HG02973 (cell line): Measurements from ENCODE around the gene PDE6B.
"Not testable (repeated sequence)": the region's sequence is repeated elsewhere in the genome, so short reads cannot be mapped to it uniquely, and the experiment has no call there.

Experiments
- ATAC-seq: cut with Tn5 transposase; IDR thresholded peaks from one replicate; pipeline ENCODE4 v1.9.1; 2021; ENCODE audit warnings: moderate library complexity; ENCODE audit not compliant: unreplicated experiment

PDE6B gene

DNA sequence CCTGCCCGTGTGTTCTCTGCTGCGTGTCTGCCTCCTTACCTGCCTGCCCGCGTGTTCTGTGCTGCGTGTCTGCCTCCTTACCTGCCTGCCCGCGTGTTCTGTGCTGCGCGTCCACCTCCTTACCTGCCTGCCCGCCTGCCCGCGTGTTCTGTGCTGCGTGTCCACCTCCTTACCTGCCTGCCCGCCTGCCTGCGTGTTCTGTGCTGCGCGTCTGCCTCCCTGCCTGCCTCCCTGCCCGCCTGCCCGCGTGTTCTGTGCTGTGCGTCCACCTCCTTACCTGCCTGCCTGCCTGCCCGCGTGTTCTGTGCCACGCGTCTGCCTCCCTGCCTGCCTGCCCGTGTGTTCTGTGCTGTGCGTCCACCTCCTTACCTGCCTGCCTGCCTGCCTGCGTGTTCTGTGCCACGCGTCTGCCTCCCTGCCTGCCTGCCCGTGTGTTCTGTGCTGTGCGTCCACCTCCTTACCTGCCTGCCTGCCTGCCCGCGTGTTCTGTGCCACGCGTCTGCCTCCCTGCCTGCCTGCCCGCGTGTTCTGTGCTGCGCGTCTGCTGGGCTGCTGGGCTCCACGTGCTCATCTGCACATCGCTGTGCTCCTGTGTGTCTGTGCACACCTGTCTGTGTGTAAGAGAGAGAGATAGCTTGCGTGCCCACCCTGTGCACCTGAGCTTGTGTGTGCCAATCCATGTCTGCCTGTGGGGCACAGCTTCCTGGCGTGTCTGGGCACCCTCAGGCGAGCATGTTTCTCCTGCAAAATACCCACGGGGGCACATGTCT is 9.9 kb downstream of the PDE6B start:
- ATAC-seq: not testable (repeated sequence)

DNA sequence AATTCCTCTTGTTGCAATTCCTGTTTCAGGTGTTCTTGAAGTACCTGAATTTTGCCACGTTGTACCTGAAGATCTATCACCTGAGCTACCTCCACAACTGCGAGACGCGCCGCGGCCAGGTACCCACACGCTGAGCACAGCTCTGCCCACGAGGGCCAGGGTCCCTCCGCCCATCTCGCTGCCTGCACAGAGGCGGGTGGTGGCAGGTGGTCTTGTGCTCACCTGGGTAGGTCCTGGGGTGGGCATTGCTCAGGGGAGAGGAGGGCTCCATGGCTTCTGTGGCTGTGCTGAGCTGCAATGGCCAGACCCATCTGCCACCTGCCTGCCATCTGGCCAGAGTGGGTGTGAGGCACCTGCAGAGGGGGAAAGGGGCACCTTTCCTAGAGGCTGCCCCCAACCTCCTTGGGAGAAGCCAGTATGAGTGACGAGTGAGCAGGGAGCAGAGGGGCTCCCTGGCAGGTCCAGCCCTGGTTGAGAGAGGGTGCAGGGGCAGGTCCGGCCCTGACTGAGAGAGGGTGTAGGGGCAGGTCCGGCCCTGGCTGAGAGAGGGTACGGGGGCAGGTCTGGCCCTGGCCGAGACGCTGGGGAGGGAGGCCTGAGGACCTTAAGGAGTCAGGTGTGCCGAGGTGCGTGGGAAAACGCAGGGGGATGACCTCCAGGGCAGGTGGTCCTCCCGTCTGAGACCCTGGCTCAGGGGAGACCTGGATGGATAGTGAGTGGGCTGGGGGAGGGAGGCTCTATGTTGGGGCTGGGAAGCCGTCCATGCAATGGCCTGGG is 10.7 kb downstream of the PDE6B start:
- ATAC-seq: no peak

DNA sequence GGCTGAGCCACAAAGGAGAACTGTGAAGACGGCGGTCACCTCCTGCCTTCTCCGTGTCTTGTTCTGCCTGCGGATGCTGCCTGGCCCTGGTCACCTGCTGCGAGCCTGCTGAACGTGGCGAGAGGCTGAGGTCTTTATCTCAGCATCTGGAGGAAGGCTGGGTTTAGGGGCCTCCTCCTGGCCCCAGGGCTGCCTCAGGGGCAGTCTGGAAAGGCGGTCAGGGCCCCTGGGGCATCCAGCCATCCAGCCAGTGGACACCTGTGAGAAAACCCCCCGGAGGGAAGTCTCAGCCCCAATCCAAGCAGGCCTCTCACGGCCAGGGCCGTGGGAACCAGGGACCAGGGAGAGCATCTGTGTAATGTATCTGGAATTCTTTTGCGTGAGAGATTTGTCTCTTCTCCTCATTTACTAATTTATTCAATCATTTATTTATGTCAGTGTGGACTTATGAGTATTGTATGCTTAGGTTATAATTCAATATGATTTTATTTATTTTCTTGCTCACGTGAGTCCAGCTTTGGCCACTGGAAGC is 11.3 kb downstream of the PDE6B start:
- no peak for ATAC-seq

DNA sequence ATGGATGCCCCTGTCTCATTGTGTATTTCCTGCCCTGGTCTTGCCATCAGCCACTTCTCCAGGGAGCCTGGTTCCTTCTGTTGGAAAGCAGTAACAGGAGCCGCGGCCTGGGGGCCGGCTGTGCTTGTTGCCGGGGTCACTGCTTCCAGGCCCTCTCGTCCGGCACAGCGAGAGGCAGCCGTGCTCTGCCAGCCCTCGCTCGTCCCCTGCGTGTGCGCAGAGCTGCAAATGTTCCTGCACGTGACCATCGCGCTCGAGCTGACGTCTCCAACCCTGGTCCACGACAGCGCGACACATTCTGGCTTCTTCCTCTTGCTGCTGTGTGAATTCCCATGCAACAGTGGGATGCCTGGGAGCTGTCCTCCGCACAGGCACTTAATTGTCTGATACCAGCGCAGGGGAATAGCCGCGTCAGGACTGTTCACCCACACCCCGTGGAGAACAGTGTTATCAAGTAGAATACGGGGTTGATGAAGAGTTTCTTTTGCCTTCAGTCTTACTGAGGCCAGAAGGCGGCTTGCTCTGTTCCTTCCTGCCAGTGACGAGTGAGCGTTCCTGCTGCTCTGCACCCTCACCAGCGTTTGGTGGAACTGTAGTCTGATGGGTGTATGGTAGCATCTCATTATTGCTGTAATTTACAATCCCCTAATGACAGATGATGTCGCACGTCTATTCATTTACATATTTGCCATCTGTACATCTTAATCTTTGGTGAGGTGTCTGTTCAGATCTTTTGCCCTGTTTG is 12.3 kb downstream of the PDE6B start:
- ATAC-seq: no peak

DNA sequence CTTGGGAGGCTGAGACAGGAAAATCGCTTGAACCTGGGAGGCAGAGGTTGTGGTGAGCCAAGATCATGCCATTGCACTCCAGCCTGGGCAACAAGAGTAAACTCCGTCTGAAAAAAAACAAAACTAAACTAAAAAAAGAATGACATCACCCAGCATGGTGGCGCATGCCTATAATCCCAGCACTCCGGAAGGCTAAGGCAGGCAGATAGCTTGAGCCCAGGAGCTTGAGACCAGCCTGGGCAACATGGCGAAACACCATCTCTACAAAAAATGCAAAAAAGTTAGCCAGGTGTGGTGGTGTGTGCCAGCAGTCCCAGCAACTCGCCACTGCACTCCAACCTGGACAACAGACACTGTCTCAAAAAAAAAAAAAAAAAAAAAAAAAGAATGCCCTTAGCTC is 17.0 kb downstream of the PDE6B start:
- ATAC-seq: not testable (repeated sequence)

DNA sequence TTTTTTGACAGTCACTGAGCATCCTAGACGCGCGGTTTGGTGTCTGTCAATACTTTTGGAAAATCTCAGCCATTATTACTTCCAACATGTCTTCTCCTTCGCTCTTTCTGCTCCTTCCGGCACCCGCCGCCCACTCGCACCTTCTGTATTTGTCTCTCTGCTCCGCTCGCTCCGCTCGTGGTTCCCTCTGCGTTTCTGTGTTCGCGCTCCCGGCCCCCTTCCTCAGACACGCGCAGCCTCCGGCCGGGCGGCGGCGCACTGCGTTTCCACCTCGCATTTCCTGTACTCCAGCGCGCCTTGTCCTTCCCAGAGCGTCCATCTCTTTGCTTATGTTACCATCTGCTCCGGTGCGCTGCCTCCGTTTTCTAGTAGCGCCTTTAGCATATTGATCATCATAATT is 21.1 kb downstream of the PDE6B start:
- no peak for ATAC-seq

DNA sequence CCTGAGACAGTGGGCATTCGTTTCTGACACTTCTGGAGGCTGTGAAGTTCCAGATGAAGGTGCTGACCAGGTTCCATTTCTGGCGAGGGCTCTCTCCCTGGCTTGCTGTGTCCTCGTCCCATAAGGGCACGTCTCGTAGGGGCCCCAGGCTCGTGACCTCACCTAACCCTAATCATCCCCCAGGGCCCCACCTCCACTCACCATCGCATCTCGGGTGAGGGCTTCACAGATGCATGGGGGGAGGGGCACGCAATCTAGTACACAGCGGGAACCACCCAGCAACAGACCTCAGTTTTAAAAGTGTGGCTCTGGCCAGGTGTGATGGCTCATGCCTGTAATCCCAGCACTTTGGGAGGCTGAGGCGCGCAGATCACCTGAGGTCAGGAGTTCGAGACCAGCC is 22.1 kb downstream of the PDE6B start:
- ATAC-seq: no peak

DNA sequence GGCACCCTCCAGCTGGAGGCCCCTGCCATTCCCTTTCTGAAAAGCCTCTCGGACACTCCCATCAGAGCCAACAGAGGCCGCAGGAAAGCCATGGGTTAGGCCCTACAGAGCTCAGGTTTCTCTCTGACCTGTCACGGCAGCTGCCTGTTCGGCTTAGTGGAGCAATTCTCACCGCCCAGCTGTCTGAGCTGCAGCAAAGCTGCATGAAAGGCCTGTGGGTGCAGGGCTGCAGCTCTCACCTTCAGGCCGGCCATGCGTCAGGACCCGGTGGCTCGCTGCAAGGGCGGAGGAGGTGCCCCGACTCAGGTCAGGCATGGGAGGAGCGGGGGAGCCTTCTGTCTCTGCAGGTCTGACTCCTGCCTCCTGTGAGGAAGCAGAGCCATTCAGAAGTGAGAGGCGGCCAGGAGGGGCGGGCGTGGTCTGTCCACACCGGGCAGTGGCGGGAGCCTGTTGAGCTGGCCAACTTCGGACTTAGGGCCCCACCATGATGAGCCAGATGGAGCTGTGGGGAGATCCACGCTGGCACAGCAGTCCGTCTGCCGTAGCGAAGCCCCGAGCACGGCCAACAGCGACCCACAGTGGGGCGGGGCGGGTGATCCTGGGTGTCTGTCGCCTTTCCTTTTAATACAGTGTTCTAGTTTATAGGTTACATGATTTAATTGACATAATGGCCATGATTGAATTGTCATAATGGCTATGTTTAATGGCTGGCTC is 23.4 kb downstream of the PDE6B start:
- no peak for ATAC-seq

DNA sequence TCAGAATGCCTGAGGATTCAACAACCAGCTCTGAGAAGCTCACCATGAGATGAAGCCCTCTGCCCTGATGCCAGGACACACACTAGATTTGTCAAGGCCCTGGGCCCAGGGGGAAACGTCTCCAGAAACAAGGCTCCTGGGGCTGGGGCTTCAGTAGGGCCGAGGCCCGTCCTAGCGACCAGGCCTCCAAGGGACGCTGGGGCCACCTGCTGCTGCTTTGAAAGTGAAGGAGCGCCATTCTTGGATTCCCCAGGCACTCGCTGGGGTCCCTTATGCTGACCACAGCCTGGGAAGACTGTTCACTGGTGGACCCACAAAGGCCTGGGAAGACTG is 23.9 kb downstream of the PDE6B start:
- no peak for ATAC-seq

DNA sequence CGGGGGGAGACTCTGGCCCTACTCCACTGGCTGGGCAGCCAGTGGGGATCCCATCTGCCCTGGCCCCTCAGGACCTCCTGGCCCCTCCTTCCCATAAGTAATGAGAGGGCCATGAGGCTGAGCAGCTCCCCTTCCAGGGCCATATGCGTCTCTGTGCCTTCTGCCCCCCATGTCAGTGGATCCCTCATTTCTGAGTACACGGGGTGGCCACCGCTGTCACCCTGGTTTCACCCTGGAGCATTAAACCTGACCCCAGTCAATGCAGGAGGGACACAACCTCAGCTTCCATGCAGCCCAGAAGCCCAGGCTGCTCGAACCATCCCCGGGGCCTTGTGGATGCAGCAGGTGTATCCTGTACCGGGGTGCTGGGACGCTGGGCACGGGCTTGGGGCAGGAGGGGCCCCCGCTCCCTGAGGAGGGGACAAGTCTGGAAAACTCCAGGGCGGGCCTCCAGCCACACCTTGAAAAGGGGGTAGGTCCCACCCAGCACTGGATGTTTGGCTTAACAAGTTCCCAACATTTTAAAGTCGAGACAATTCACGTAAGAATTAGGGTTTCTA is 24.5 kb downstream of the PDE6B start:
- no peak for ATAC-seq

DNA sequence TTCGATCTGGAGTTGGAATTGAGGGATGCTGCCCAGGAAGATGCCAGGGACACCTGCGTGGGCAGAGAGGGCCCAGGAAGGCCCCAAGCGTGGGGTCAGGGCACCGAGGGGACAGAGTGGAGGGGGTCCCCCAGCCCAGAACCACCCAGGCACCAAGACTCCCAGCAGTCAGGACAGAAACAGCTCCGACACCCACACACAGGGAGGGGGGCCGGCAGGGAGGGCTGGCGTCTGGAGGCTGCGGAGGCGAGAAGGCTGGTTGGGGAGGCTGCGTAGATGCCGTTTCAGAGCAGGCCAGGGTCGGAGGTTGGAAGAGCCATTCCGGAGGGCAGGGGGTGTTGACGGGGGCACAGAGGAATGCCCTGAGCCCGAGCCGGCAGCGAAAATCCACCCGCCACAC is 25.1 kb downstream of the PDE6B start:
- ATAC-seq: no peak

DNA sequence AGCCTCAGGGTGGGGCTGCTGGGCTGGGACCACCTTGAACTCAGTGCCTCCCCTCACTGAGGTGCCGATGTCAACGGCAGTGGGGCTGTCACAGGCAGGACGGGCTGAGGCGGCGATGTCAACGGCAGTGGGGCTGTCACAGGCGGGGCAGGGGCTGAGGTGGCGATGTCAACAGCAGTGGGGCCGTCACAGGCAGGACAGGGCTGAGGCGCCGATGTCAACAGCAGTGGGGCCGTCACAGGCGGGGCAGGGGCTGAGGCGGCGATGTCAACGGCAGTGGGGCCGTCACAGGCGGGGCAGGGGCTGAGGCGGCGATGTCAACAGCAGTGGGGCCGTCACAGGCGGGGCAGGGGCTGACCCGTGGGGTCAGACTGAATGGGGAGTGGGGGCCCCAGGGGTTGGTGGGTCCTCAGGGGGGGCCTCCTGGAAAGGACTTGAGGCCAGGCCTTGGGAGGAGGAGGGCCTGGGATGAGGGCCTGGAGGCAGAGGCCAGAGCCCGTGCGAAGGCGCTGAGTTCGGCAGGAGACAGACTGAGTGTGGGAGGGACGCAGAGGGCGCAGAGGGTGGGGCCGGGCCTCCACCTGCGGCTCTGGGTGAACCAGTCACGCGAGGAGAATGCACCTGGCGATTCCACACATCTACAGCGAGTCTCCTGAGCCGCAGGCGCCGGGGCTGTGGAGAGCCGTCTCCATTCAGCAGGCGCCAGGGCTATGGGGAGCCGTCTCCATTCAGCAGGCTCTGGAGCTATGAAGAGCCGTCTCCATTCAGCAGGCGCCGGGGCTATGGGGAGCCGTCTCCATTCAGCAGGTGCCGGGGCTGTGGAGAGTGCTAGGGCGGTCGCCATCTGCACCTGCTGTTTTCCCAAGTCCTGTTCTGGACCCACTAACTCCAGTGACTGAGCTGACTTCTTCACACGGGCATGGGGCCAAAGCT is 25.8 kb downstream of the PDE6B start:
- ATAC-seq: no peak

DNA sequence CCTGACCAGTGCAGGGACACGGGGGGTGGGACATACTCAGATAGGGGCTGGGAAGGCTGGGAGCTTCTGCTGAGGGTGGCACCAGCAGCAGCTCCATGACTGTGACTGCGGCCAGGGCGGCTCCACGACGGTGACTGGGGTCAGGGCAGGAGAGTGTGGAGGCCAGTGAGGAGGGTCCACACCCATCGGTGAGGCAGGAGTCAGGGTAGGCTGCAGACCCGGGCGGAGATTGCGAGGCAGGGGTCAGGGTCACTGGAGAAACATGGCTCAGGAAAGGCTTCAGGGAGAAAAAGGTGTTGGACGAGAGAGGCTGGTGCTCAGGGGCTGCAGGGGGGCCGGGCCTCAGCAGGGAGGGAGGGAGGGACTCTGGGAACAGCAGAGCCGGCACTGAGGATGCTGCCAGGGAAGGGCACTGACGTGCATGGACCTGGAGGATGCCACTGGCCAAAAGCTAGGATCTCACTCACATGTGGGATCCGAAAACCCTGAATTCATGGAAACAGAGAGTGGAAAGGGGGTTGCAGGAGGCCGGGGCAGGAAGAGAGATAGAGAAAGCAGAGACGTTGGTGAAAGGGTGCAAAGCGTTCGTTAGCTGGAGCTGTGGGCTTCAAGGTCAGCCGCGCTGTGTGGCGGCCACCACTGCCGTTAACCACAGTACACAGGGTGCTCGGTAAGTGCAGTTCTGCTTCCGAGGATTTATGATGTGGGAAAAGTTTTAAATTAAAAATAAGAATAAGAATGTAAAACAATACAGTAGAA is 26.7 kb downstream of the PDE6B start:
- no peak for ATAC-seq

DNA sequence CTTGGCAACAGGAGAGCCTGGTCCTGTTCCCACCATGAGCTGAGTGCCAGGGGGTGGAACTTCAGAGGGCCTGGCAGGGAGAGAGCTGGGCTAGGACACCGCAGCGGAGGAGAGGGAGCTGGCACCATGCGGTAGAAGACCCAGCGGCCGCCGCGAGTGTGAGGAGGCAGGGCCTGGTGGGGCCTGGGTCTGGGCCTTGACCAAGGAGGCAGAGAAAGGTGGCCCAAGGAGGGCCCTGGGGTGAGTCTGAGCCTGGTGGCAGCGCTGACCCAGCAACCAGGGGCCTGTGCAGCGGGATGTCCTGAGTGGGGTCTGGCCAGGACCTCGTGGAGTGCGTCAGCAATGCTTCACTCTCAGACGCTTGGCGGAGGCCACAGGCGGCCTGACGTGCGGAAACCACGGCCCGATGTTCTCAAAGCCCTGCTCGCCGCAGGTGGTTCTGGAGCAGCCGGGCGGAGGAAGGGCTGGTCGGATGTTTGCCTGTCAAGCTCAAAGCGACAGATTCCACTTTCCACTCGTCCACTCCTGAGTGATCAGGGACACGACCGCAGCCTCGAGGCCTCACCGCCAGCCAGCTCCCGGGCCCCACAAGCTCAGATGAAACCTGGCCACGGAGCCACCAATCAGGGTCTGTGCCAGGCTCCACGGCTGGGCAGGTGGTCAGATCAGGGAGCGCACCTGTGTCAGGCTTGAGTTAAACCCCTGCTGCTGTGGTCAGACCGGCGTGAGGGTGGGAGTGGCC is 27.9 kb downstream of the PDE6B start:
- ATAC-seq: no peak

DNA sequence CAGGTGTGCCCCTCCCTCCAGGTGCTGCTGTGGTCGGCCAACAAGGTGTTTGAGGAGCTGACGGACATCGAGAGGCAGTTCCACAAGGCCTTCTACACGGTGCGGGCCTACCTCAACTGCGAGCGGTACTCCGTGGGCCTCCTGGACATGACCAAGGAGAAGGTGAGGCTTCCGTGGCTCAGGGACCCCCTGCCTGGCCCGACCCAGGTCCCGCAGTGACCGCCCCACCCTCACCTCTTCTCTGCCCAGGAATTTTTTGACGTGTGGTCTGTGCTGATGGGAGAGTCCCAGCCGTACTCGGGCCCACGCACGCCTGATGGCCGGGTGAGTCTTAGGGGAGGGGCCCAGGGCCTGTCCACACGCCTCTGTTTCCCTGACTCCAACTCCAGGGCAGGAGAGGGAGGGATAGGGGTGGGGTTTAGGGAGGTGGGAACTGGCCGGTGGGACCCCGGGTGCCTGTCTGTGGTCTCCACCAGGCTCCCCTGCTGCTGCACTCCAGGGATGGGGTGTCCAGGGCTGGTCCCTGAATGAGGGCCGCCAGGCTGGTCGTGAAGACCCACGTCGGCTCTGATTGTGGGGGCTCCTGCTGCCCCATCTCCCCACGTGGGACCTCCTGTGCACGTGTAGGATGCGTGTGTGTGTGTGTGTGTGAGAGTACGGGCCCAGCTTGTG is 28.6 kb downstream of the PDE6B start:
- no peak for ATAC-seq

DNA sequence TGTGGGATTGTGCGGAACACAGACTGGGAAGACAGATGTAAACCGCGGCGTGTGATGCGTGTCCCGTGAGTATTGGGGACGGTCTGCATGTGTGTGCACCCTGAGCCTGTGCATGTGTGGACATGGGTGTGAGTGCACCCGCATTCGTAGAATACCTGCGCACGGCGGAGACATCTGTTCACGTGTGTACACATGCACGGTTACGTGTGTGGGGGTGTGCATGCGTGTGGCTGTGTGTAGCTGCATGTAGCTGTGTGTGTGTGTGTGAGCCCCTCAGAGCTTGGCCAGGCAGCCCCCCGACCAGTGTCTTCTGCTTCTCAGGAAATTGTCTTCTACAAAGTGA is 29.1 kb downstream of the PDE6B start:
- no peak for ATAC-seq

DNA sequence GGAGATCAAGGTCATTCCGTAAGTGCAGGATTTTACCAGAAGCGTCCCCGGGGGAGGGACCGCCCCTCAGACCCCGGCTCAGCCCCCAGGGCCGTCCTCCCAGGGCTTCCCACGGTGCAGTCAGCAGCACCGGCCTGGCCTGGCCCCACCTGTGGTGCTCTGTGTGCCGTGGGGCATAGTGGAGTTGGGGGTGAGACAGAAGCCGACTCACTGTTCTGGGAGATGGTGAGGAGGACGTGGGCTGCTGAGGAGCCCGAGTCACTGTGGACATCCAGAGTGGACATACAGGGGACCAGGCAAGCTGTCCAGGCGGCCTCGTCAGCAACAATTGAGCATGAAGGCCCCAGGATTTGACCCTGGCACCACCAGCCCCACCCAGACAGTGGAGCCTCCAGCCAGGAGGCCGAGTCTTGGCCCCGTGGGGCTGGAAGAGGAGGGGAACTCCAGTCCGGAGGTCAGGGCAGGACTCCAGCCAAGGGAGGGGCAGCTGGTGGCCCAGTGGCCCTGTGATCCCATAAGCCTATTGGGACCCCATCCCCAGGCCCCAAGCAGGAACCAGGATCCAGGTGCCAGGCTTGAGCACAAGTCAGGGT is 29.6 kb downstream of the PDE6B start:
- no peak for ATAC-seq
